ENCODE results near the gene MYOM3.

MYOM3 gene

GRCh38 chr1:24007079-24007478 is 104.9 kb downstream of the MYOM3 start:
- DNase-seq (ENCODE audit: low spot score): no peak
- TF ChIP-seq CTCF (IDR thresholded peaks at IDR 0.05): no peak
- no peak overlapping the region for H3K27ac ChIP-seq
- no peak overlapping the region for H3K4me3 ChIP-seq
